Stimulated activated CD8-positive, alpha-beta memory T cell treated with anti-CD3 and anti-CD28 coated beads, Interleukin-7, amount 100 ng/mL, for 1 hour (primary cell): ENCODE results near the gene PTPRG.
"Not testable (repeated sequence)": the region's sequence is repeated elsewhere in the genome, so short reads cannot be mapped to it uniquely, and the experiment has no call there.

Experiments used
- DNase-seq, 2 donors: peaks; one replicate each; pipeline ENCODE4 v3.0.0-alpha.2; 2020; ENCODE audit warnings: low read depth in 2 of 2

The PTPRG gene

DNA sequence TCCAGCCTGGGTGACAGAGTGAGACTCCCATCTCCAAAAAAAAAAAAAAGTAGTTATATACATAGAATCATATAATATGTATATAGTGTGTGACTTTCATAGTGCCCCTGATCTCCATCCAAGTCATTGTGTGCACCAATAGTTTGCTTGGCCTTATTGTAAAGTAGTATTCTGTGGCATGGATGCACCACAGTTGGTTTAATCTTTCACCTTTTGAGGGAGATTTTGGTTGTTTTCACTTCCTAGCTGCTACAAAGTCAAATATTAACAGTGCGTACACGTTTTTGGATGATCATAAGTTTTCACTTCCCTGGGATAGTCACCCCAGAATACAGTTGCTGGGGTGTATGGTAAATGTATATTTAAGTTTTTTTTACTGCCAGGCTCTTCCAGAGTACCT, 162.8 kb downstream of the PTPRG start:
- DNase-seq: no peak

DNA sequence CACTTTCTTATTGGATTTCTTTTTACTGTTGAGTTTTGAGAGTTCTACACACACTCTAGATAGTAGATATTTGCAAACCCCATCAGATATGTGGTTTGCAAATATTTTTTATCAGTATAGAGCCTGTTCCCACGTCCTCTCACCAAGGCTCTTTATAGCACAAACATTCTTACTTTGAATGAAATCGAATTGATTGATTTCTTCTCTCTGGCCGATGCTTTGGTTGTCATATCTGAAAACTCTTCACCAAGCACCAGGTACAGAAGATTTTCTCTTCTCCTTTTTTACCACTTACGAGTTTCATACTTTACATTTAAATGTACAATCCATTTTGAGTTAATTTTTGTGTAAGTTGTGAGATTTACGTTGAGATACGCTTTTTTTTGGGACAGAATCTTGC, 163.4 kb downstream of the PTPRG start:
- no peak for DNase-seq

DNA sequence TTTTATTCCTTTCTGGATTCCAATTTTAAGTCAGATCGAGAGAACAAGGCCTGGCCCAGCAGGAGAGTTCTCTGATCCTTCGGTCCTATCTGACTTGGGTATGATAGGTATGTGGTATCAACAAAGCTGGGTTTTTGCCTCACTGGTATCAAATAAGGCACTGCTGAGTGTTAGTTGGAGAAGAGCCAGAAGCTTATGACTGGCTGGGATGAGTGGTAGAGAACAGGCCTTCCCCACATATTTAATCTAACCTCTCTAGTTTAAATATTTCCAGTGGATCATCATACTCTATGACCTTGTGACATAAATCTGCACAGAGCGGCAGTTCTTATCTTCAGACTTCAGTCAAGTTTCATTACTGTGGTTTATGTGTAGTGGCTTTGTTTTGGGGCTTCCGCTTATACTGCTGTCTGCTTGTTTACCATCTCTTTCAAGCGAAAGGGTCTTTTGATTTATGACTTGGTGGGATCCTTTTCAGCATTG, 164.5 kb downstream of the PTPRG start:
- DNase-seq: no peak

DNA sequence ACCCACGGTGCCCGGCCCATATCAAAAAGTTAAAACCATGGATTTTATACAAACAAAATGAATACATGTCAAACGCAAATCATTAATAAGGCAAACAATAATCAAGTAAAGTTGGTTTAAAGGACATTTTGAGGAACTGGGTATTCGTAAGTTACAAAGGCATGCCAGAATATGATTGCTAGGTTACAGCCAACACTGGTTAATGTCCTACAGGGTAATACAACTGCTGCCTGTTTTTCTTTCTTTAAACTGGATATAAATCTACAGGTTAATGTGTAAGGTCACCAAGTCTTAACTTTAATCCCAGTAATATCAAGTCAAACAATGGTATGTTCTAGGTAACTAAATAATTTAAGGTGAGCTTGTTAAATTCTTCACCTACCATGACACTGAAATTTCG, 166.1 kb downstream of the PTPRG start:
- no peak for DNase-seq

DNA sequence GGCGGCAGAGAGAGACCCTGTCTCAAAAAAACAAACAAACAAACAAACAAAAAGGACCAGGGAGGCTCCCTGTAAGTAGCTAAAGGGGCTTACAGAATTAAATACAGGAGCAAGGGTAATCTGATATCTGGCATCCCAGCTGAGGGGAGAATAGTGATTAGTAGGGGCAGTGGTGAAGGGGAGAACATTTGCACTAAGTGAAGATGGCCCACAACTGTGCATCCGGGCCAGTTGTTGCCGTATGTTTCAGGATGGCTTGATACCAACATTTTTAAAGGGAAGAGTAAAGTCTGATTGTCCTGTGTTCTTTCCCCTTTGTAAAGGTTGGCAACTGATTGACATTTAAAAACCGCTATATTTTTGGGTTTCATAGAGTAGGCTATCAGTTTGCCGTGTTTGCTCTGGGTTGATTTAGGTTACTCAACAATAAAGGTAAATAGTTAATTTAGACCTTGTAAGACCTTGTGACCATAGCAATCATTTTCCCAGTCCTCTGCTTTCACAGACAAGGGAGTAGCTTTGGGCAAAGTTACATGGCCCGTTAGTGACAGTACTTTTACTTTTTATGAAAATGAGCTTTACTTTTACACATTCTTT, 167.8 kb downstream of the PTPRG start:
- DNase-seq: no peak

DNA sequence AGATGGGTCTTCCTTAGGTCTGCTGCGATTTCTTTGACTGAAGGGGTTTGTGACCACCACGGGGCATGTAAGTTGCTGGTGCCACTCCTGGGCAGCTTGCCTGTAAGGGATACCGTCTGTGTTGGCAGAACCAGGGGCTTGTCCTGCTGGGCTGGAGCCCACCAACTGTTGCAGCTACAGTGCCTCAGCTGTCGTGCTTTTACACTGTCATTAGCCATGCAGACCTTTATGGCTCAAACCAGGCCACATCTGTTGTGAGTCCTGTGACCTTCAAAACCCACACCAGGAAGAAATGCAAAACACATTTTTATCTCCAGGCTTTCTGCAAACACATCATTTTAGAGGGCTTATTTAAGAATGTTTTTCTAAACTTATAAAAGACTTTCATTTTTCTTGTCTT, 168.7 kb downstream of the PTPRG start:
- DNase-seq: no peak

DNA sequence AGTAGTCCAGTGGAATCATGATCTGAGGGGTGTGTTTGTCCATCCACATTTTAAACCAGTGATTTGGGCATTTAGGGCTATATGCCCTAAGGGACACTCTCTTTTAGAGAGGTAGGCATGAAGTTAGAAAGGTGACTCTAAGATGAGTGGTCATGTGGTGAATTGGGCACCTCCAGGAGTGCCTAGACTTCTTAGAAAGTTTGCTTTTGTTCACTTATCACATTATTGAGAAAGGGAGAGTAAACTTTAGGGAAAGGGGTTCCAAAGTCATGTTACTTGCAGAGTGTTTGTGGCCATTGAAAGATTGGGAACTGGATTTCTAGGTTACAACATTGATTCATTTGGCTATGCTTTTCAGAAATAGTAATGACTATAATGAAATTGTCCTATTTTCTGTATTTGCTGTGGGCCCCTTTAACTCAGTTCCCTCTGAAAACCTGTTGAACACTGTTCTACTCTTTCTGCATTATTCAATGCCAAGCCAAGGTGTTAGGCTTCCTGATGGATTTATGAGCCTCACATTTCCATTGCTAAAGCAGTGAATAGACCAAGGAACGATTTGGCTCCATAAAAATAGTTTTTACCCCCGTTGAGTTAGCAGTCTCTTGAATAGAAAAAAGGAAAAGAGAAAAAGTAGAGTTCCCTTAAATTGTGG, 169.3 kb downstream of the PTPRG start:
- no peak for DNase-seq

DNA sequence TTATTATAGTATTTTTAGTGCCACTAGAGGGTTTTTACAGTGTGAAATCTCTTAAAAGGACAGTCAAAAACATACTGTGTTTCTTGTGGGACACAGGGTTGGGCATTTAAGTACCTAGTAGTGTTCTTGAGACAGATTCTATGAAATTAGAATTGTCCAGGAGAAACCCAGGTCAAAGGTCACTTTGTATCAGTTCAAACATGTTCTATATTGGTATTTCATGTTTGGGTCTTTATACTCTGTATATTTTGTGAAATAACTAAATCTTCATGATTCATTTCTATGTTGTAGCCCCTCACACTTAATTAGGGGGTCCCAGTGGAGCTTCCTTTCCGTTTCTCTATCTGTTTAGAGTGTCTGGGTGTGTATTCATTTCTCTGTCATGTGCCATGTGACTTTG, 171.6 kb downstream of the PTPRG start:
- no peak for DNase-seq

DNA sequence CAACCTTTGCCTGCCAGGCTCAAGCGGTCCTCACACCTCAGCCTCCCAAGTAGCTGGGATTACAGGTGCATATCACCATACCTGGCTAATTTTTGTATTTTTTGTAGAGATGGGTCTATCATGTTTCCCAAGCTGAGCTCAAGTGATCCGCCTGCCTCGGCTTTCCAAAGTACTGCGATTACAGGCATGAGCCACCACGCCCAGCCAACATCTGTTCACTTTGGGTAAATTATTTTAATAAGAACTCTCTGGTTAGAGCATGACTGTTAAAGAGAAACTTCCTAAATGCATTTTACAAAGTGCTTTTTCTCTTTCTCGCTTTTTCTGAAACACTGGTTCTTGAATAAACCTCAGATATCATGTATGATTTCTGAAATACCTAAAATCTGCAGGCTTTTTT, 172.5 kb downstream of the PTPRG start:
- no peak for DNase-seq

DNA sequence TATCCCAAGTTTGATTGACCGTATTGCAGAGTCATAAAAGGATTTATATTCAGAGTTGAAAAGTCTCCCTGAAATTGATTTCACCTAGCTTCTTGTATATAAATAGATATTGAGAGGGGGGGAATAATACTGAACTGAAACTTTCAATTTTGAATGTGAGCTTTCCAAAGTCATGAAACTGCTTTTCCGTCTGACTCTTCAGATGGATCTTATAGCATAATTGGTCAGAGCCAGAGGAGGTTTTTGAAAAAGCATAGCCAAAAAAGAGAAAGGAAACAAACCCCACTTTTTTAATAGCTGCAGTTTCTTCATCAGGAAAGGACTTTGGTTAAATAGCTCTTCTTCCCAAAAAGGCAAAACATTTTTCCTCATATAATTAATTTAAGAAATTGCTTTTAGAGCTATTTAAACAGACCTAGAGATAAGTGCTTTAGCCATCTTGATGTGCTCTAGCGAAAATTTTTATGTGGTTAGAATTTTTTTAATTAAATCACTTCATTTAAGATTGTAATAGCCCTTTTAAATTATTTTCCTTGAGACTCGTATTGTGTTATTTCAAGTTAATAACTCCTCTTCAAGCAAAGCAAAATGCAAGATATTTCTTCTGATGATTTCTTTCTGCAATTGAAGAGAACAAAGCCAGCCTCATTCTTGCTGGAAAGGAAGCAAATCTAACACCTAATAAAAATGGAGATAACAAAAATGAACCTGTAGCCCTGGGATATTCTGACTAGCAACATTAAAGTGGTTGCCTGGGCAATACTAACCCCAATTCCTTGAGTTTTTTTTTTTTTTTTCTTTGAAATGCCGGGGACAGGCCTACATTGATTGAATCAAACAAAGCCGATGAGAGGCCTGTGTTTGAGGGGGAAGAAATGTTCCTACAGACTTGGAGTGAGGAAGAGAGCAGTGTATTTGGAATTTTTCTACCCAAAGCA, 173.6 kb downstream of the PTPRG start:
- DNase-seq: no peak

DNA sequence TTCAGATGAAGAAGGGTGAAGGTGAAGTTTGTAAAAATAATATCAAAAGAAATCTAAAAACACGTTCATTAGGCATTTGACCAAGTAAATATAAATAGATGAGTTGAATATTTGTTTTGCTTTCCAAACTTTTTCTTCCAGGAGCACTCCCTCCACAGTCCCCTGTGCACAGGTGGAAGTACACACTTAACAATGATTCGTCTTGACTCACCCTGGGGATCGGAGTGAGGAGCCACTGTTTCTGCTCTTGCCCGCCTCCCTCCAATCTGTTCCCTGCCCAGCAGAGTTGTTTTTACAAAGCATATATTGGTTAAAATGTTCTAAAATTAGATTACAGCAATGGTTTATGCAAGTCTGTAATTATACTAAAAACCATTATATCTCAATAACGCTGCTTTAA, 175.1 kb downstream of the PTPRG start:
- DNase-seq: no peak

DNA sequence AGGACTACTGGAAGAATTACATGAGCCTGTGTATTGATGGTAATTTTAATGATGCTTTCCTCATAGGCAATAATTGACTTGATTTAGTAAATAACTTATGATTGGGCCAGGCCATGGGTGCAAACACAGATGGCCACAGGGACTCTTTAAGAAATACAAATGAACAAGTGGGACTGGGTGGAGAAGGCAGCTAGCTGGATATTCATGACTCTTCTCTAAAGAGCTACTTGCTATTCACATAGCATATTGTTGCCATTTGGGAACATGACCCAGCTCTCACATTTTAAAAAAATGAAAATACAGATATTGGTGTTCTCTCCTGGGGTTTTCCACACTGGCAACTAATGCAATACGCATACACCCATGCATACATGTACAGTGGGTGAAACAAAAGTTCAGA, 178.3 kb downstream of the PTPRG start:
- no peak for DNase-seq

DNA sequence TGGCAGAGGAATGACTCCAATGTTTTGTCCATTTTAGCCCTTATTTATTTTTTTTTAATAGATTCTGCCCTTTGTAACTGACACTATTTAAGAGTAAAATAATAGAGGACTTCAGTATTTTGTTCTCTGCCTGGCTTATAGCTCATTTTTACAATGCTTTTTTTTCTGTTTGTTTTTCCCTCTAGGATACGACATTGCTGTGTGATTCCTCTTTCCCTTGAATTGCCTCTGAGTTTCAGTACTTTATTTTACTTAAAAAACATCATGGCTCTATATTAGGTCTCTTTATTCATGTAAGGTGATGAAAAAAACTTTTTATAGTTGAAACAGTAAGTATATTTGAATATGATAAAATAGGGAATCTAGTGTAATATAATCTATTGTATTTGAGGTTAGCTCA, 179.1 kb downstream of the PTPRG start:
- DNase-seq: no peak

DNA sequence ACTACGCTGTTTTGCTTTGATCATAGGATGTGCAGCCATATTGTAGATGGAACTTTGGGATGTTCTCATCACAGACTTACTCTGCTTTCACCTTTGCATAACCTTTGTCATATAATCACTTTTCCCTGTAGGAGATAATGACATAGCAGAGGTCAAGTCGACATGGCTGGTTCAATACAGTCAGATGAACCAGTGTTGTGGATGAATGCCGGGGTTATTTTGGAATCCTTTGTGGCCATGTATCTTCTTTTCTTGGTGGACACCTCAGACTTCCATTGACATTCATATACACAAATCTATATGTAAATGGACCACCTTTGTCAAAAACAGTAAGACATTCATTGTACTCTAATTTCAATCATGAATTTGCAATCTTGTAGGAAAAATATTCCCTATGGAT, 180.2 kb downstream of the PTPRG start:
- DNase-seq: no peak

DNA sequence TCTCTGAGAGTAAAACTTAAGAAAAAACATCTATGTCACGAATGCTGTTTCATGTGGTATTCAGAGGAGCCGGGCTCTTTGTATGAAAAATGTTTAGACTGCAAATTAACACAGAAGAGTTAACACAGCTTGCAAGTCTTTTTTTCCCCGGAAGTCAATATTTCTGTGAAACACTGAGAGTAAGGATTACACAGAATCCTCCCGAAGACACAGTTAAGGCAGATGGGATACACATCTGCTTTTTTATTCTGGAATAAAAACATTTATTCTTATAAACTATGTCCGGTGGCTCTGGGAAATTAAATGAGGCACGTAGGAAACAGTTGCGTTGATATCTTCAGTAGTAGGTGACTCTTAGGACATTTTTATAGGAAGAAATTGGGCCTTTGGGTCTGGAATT, 180.6 kb downstream of the PTPRG start:
- no peak for DNase-seq

DNA sequence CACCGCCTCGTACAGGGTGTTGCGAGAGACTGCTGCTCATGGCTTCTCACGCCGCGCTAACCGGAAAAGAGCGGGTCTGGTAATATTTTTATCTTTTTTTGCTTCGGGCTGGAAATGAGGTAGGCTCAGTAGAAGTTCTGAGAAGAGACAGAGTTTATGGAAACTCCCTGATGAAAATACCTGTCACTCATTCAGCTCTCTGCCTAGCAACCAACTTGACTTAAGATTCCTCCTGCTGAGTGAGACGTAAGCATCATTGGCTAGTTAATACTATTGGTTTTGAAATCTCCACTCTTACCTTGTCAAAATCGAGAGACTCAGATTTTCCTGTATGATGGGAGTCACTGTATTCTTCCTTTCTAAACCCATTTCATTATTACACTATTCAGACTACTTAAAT, 181.7 kb downstream of the PTPRG start:
- no peak for DNase-seq

DNA sequence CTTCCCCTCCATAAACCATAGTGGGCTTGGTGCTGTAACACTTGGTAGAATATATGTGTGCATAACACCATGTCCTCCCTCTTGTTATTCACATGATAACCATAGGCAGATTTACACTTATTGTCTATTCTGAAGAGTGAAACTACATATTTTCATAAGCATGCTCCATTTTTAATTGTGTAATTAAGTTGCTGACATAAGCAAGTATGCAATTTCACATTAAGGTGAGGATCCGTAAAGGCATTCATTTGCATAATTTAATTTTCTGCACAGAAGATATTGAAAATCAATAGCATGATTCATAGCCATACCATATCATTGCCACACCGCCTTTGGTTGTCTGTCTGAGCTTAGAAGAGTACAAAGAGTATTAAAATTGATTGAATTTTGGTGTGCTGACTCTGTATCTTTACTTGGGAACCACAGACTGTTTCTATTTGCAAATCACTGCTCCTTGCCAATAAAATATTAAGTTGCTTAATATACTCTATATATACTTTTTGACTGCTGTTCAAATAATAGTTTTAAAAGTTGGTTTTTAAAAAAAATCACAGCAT, 182.4 kb downstream of the PTPRG start:
- no peak for DNase-seq

DNA sequence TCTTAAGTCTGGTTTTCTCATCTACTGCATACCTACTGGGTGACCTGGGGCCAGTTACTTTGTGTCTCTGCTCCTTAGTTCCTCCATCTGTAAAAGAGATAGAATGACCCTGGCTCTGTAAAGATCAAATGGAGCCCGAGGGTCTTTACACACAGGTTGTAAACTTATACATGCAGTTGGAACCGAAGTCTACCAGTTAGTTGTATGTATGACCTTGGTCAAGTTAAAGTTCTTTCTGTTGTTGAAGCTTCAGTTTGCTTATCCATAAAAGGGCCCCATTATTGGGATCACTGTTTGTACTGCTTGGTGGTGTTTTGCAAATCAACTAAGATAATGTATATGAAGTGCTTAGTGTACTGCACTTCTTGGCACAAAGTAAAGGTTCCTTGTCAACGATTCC, 186.9 kb downstream of the PTPRG start:
- no peak for DNase-seq

DNA sequence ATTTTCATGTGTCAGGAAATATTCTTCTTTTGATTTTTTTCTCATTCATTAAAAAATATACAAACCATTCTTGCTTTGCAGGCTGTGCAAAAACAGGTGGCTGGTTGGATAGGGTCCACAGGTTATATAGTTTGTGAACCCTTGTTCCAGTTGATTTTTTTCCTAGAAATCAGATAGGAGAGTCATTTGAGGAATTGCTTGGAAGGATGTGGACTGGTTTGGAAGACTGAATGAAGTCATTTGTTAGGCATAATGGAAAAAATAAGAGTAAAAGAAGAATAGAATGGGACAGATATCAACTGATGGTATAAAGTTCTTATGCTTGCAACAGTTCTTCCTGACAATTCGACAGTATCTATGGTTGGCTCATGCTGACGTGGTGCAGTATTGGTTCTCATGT, 189.4 kb downstream of the PTPRG start:
- no peak for DNase-seq

DNA sequence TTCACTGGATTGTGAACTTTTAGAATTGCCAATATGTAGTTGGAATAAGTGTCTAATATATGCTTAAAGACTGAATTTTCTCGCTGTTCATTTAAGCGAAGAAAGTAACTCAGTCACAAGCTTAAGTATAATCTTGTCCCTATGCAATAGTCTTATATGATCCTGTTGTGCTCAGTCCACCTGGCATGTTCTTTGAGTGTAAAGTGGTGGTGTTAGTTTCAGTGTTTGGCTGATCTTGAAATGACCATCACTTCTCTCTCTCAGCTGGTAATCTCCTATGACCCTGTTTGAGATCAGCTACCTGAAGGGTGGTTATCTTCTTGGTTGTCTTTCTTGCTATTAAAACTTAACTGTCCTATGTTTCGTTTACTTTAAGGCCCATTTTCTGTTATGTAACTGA, 197.5 kb downstream of the PTPRG start:
- no peak for DNase-seq

DNA sequence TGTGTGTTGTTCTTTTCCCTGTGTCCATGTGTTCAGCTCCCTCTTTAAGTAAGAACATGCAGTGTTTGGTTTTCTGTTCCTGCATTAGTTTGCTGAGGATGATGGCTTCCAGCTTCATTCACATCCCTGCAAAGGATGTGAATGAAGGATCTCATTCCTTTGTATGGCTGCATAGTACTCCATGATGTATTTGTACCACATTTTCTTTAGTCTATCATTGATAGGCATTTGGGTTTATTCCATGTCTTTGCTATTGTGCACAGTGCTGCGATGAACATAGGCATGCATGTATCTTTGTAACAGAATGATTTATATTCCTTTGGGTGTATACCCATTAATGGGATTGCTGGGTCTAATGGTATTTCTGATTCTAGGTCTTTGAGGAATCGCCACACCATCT, 199.4 kb downstream of the PTPRG start:
- not testable (repeated sequence) for DNase-seq

DNA sequence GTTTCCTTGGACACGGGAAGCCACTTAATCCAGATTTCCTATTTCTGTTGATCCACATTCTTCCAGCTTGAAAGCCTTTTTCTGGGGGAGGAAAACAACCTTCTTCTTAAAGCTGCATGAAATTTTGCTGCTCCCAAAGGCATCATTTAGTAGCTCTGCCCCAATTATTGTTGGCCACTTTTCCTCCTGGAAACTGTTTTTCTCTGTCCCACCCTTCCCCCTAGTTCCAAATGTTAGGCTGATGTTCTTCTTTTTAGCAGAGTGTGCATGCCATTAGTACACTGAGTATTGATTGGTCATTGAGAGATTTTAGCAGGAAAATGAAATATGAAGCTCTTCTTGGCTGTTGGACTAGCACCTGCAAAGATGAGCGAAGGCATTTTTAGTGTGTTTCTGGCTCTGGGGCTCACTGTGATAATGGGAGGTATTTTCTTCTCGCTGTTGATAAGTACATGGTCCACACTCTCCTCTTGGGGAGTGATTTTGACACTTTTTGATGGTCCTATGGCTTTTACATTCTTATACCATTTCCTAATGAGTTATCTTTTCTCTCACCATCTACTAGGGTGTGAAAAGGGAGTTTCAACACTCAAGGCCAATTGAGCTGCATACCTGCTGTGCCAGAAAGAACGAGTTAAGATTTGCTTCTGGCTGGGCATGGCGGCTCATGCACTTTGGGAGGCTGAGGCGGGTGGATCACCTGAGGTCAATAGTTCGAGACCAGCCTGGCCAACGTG, 200.5 kb downstream of the PTPRG start:
- DNase-seq: no peak
